HCT116 (cell line): ENCODE measurements around the gene CRIM1.

Experiments
- ATF3 ChIP-seq: IDR thresholded peaks from 2 replicates; pipeline ENCODE4 v1.6.1; 2012
- CTCF ChIP-seq, 3 experiments: fragments of 200-600 bp in 1 of 3; sonication (generic) in 1 of 3; IDR thresholded peaks in 2 of 3; conservative IDR thresholded peaks in 1 of 3; 2 replicates each; pipeline ENCODE4 v1.5.1; 2012 to 2017; ENCODE audit warnings: low read depth in 2 of 3, low read length in 2 of 3, antibody characterized with exemption in 1 of 3, borderline replicate concordance in 1 of 3, control low read depth in 1 of 3, mild to moderate bottlenecking in 1 of 3, mixed read lengths in 1 of 3, mixed run types in 1 of 3, moderate library complexity in 1 of 3; ENCODE audit not compliant: insufficient read depth in 1 of 3

GRCh38 chr2:36469710-36470109 lies 114.1 kb downstream of the CRIM1 start:
- TF ChIP-seq ATF3 (no peak), CTCF (IDR thresholded peaks at IDR 0.05 in 2 of 3, conservative IDR thresholded peaks at IDR 0.05 in 1 of 3; ENCODE audit: borderline replicate concordance in 1 of 3, insufficient read depth in 1 of 3, low read depth in 2 of 3, low read length in 2 of 3) (no peak)
